CD8-positive, alpha-beta memory T cell (primary cell): ENCODE results near the gene PGAP2. TPM values are rescaled to one million over a fixed set of nuclear protein-coding genes. Genes with fewer than 3 reads are reported as not detected.

Experiments
- CTCF ChIA-PET: fragments of 350-600 bp; sonication (Branson Sonifier 250); formaldehyde crosslinking; loops from one replicate; lab custom pipeline; 2021; ENCODE audit warnings: antibody characterized with exemption; lab: Charles Lee
- POLR2A ChIA-PET: fragments of 350-600 bp; sonication (Branson Sonifier 250); formaldehyde crosslinking; loops from one replicate; lab custom pipeline; 2021; ENCODE audit warnings: antibody characterized with exemption; lab: Charles Lee
- DNase-seq, 5 donors: peaks; one replicate each; pipeline versions ENCODE4 v3.0.0 to v3.0.0-alpha.2; 2020 to 2022; ENCODE audit warnings: mixed read lengths in 1 of 5
- H3K27ac ChIP-seq: one replicate; pipeline ENCODE4 v1.7.0; 2013; ENCODE audit warnings: low read depth, mild to moderate bottlenecking, low read length, moderate library complexity
- H3K27me3 ChIP-seq: 2 replicates; pipeline ENCODE4 v1.7.0; 2013; ENCODE audit warnings: low read length, mild to moderate bottlenecking; ENCODE audit not compliant: insufficient read depth, poor library complexity, severe bottlenecking
- H3K36me3 ChIP-seq: 2 replicates; pipeline ENCODE4 v1.7.0; 2013; ENCODE audit warnings: mild to moderate bottlenecking, low read length, moderate library complexity; ENCODE audit not compliant: insufficient read depth
- H3K4me1 ChIP-seq: 2 replicates; pipeline ENCODE4 v1.7.0; 2013; ENCODE audit warnings: mild to moderate bottlenecking, low read length, moderate library complexity; ENCODE audit not compliant: insufficient read depth
- H3K4me3 ChIP-seq: 2 replicates; pipeline ENCODE4 v1.7.0; 2013; ENCODE audit warnings: mild to moderate bottlenecking, low read length
- H3K9me3 ChIP-seq: 2 replicates; pipeline ENCODE4 v1.7.0; 2013; ENCODE audit warnings: mild to moderate bottlenecking, low read length
- H3K27ac Mint-ChIP-seq, 8 donors: one replicate each; pipeline ENCODE4 v1.8.0; 2020 to 2021; ENCODE audit warnings: mixed read lengths in 8 of 8, mild to moderate bottlenecking in 6 of 8, inconsistent platforms in 3 of 8, moderate library complexity in 3 of 8
- H3K27me3 Mint-ChIP-seq, 2 donors: one replicate each; pipeline ENCODE4 v1.8.0; 2020 to 2021; ENCODE audit warnings: mixed read lengths in 2 of 2, mild to moderate bottlenecking in 1 of 2, moderate library complexity in 1 of 2
- H3K36me3 Mint-ChIP-seq, 3 donors: one replicate each; pipeline ENCODE4 v1.8.0; 2020 to 2021; ENCODE audit warnings: mixed read lengths in 3 of 3, inconsistent platforms in 1 of 3, mild to moderate bottlenecking in 1 of 3
- H3K4me1 Mint-ChIP-seq, 3 donors: one replicate each; pipeline ENCODE4 v1.8.0; 2020 to 2021; ENCODE audit warnings: mixed read lengths in 3 of 3, inconsistent platforms in 1 of 3, mild to moderate bottlenecking in 1 of 3
- H3K4me3 Mint-ChIP-seq, 7 donors: one replicate each; pipeline ENCODE4 v1.8.0; 2020 to 2021; ENCODE audit warnings: mixed read lengths in 7 of 7, mild to moderate bottlenecking in 6 of 7, moderate library complexity in 4 of 7, inconsistent platforms in 2 of 7
- H3K9me3 Mint-ChIP-seq, 5 donors: one replicate each; pipeline ENCODE4 v1.8.0; 2020 to 2022; ENCODE audit warnings: mixed read lengths in 5 of 5, mild to moderate bottlenecking in 3 of 5, moderate library complexity in 2 of 5, inconsistent platforms in 1 of 5
- polyA plus RNA-seq: library from polyadenylated mRNA; unstranded; fragments of 300-500 nt; fragmentation: Illumina TruSeq; gene quantifications from one replicate; pipeline ENCODE4 v1.2.3, GENCODE V29; 2021
- total RNA-seq, 2 experiments: library from RNA; stranded (reverse); gene quantifications; one replicate each; pipeline ENCODE4 v1.2.3, GENCODE V29; 2021

The PGAP2 gene
- total and polyA plus RNA-seq, 3 experiments from 2014 or later: 16.1 to 40.2 (median 38.9) TPM

DNA sequence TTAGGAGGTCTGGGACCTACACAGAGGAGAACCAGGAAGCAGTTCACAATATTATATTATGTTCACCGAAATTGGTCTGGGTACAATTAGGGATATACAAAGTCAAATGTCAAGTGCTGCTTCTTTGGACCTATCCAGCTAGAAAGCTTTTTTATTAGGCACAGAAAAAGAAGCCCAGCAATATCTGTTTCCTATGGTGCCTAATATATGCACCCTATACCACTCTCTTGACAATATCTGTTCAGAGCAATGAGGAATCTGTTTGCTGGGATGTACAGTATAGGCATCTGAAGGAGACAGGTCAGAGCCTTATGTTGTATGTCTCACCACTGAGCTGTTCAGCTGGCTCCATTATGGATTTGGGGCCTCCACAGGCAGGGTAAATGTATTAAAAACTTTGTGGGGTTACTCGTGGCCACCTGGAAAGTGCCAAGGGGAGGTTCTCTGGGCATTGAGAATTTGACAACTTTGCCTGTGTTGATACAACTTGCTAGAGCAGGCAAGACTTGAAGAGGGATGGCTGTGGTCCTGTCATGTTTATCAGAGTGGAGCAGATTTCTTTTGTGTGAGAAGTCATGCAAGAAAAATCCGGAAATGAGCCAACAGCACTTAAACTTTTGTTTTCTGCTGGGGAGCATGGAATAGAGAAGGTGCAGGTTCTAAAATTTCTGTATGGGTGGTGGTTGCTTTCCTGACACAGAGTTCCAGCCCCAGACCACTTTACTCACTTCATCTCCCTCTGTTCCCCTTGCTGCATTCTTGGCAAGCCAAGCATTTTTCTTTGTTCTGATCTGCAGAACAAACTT is 57.2 kb downstream of the PGAP2 start:
- Histone ChIP-seq H3K36me3 (no peaks in the 10 kb centered on the region), H3K27me3 (no peaks in the 10 kb centered on the region), H3K4me3 (peak overlapping the region; percentile 21), H3K4me1 (peaks cover 91% of the 10 kb centered on the region), H3K27ac (peak overlapping the region; percentile 62), H3K9me3 (no peaks in the 10 kb centered on the region)
- ChIA-PET CTCF (interaction anchor here (0.7 to 8.9 kb wide), 5 partner anchors 9 to 207 kb away, joined by 3 to 127 read pairs (median 22); partner anchors contain the start of gene STIM1), POLR2A (interaction anchor here (0.6 to 2.6 kb wide), 3 partner anchors 10 to 30 kb away, joined by 3 to 9 read pairs (median 4); partner anchors contain the start of genes RHOG and STIM1)
- Mint-ChIP-seq H3K27me3 (no peaks in the 10 kb centered on the region), H3K27ac (peak overlapping the region; percentile 72 to 93 (median 83)), H3K36me3 (peaks cover 0 to 2% (median 2%) of the 10 kb centered on the region in 3 donors), H3K4me3 (peak overlapping the region; percentile 18 to 82 (median 61)), H3K9me3 (no peaks in the 10 kb centered on the region), H3K4me1 (peaks cover 88 to 94% (median 91%) of the 10 kb centered on the region in 3 donors)
- no peak for DNase-seq

- peak overlapping the region; percentile 72 to 93 (median 83) for H3K27ac Mint-ChIP-seq
- no peaks in the 10 kb centered on the region for H3K27me3 ChIP-seq
- CTCF ChIA-PET: interaction anchor here (1.0 to 8.9 kb wide), 4 partner anchors 9 to 79 kb away, joined by 3 to 127 read pairs (median 12); partner anchors contain the start of gene STIM1
- H3K36me3 Mint-ChIP-seq: peaks cover 0 to 4% (median 2%) of the 10 kb centered on the region in 3 donors
- peak overlapping the region; percentile 62 for H3K27ac ChIP-seq
- H3K4me3 ChIP-seq: peak overlapping the region; percentile 21
- H3K9me3 ChIP-seq: no peaks in the 10 kb centered on the region
- H3K36me3 ChIP-seq: no peaks in the 10 kb centered on the region
- peak overlapping the region; percentile 18 to 82 (median 61) for H3K4me3 Mint-ChIP-seq
- POLR2A ChIA-PET: no interaction called here
- H3K4me1 Mint-ChIP-seq: peaks cover 87 to 93% (median 90%) of the 10 kb centered on the region in 3 donors
- peaks cover 90% of the 10 kb centered on the region for H3K4me1 ChIP-seq
- no peaks in the 10 kb centered on the region for H3K9me3 Mint-ChIP-seq
- no peak for DNase-seq
- H3K27me3 Mint-ChIP-seq: no peaks in the 10 kb centered on the region
These were observed 57.8 kb downstream of the PGAP2 start for GRCh38 chr11:3866206-3866605.

- Mint-ChIP-seq H3K4me1 (peaks cover 87 to 93% (median 91%) of the 10 kb centered on the region in 3 donors), H3K9me3 (no peaks in the 10 kb centered on the region), H3K36me3 (peaks cover 0 to 10% (median 2%) of the 10 kb centered on the region in 3 donors), H3K4me3 (peak overlapping the region in 5 of 7 donors; percentile 9 to 55 (median 12)), H3K27ac (peak overlapping the region in 7 of 8 donors; percentile 51 to 91 (median 85)), H3K27me3 (no peaks in the 10 kb centered on the region)
- H3K9me3 ChIP-seq: no peaks in the 10 kb centered on the region
- H3K4me3 ChIP-seq: peak overlapping the region; percentile 3
- H3K27ac ChIP-seq: peak overlapping the region; percentile 0
- ChIA-PET CTCF (interaction anchor here (1.0 to 8.9 kb wide), 6 partner anchors 10 to 206 kb away, joined by 3 to 127 read pairs (median 4); partner anchors contain the start of genes RHOG and STIM1), POLR2A (interaction anchor here (2.4 kb wide), 1 partner anchor 12 kb away, joined by 10 read pairs; no protein-coding TSS in a partner anchor)
- no peaks in the 10 kb centered on the region for H3K36me3 ChIP-seq
- H3K4me1 ChIP-seq: peaks cover 89% of the 10 kb centered on the region
- no peaks in the 10 kb centered on the region for H3K27me3 ChIP-seq
- no peak for DNase-seq
These were observed 58.5 kb downstream of the PGAP2 start for GRCh38 chr11:3866836-3867208.

GRCh38 chr11:3867209-3868091 is 59.1 kb downstream of the PGAP2 start:
- H3K27ac Mint-ChIP-seq: peak overlapping the region; percentile 26 to 91 (median 84)
- ChIA-PET POLR2A (interaction anchor here (0.6 to 2.4 kb wide), 3 partner anchors 7 to 217 kb away, joined by 3 to 10 read pairs (median 3); no protein-coding TSS in a partner anchor), CTCF (interaction anchor here (1.0 to 8.9 kb wide), 7 partner anchors 10 to 206 kb away, joined by 3 to 127 read pairs (median 4); partner anchors contain the start of genes RHOG and STIM1)
- H3K4me3 Mint-ChIP-seq: peak overlapping the region in 6 of 7 donors; percentile 13 to 55 (median 34)
- peaks cover 83 to 90% (median 89%) of the 10 kb centered on the region in 3 donors for H3K4me1 Mint-ChIP-seq
- DNase-seq: no peak
- peaks cover 87% of the 10 kb centered on the region for H3K4me1 ChIP-seq
- H3K36me3 ChIP-seq: no peaks in the 10 kb centered on the region
- H3K9me3 Mint-ChIP-seq: no peaks in the 10 kb centered on the region
- peaks cover 0 to 13% (median 2%) of the 10 kb centered on the region in 3 donors for H3K36me3 Mint-ChIP-seq
- H3K4me3 ChIP-seq: peak overlapping the region; percentile 3
- H3K27ac ChIP-seq: peak overlapping the region; percentile 63
- H3K9me3 ChIP-seq: no peaks in the 10 kb centered on the region
- no peaks in the 10 kb centered on the region for H3K27me3 Mint-ChIP-seq
- no peaks in the 10 kb centered on the region for H3K27me3 ChIP-seq

- Histone ChIP-seq H3K4me3 (no peak overlapping the region), H3K4me1 (peaks cover 66% of the 10 kb centered on the region), H3K36me3 (no peaks in the 10 kb centered on the region), H3K27ac (no peak overlapping the region), H3K27me3 (no peaks in the 10 kb centered on the region), H3K9me3 (no peaks in the 10 kb centered on the region)
- CTCF ChIA-PET: interaction anchor here (1.2 to 8.9 kb wide), 3 partner anchors 17 to 30 kb away, joined by 4 to 127 read pairs (median 6); partner anchors contain the start of gene STIM1
- Mint-ChIP-seq H3K4me3 (no peak overlapping the region), H3K36me3 (peaks cover 0 to 19% (median 4%) of the 10 kb centered on the region in 3 donors), H3K9me3 (no peaks in the 10 kb centered on the region), H3K27ac (peak overlapping the region in 6 of 8 donors; percentile 28 to 76 (median 56)), H3K4me1 (peaks cover 81 to 90% (median 88%) of the 10 kb centered on the region in 3 donors), H3K27me3 (no peaks in the 10 kb centered on the region)
- DNase-seq: no peak
- POLR2A ChIA-PET: interaction anchor here (1.3 kb wide), 1 partner anchor 19 kb away, joined by 9 read pairs; the partner anchor contains the start of gene STIM1
These were observed 65.5 kb downstream of the PGAP2 start for GRCh38 chr11:3873712-3874349.
